Measurements from ENCODE around the gene MYLK. TPM values are rescaled to one million over a fixed set of nuclear protein-coding genes. Genes with fewer than 3 reads are reported as not detected.
A peak's percentile ranks its signal among the peaks of the same experiment; 100 is the strongest.

The MYLK gene
- total RNA-seq, 1 donor from 2014 or later, result 11.1 TPM

- no peak for TF ChIP-seq CTCF (IDR thresholded peaks at IDR 0.05; ENCODE audit: borderline replicate concordance)
- no peaks in the 10 kb centered on the region for H3K36me3 ChIP-seq
- intact Hi-C loops (cut with micrococcal nuclease), result no loop called here
- H3K9me3 ChIP-seq (replicated peaks), result no peaks in the 10 kb centered on the region
- H3K27ac ChIP-seq (replicated peaks), result peak overlapping the region; percentile 76
- H3K4me1 ChIP-seq, result peaks cover 78% of the 10 kb centered on the region
- peak overlapping the region; percentile 29 for H3K4me3 ChIP-seq
- DNase-seq, result peak; percentile 92
- H3K27me3 ChIP-seq (ENCODE audit: low read depth), result no peaks in the 10 kb centered on the region
These were observed 223.2 kb downstream of the MYLK start for GRCh38 chr3:123660900-123661299.

GRCh38 chr3:123660141-123660675 lies 223.9 kb downstream of the MYLK start:
- no peak for DNase-seq
- TF ChIP-seq CTCF (IDR thresholded peaks at IDR 0.05; ENCODE audit: borderline replicate concordance), result no peak
- Histone ChIP-seq H3K4me3 (peak overlapping the region; percentile 29), H3K9me3 (replicated peaks) (no peaks in the 10 kb centered on the region), H3K27ac (replicated peaks) (peak overlapping the region; percentile 76), H3K36me3 (no peaks in the 10 kb centered on the region), H3K27me3 (ENCODE audit: low read depth) (no peaks in the 10 kb centered on the region), H3K4me1 (peaks cover 76% of the 10 kb centered on the region)
- intact Hi-C loops (cut with micrococcal nuclease), result no loop called here

GRCh38 chr3:123658852-123659206 lies 225.3 kb downstream of the MYLK start:
- no peak for TF ChIP-seq CTCF (IDR thresholded peaks at IDR 0.05; ENCODE audit: borderline replicate concordance)
- Histone ChIP-seq H3K4me3 (no peak overlapping the region), H3K27me3 (ENCODE audit: low read depth) (no peaks in the 10 kb centered on the region), H3K27ac (replicated peaks) (peak overlapping the region; percentile 76), H3K4me1 (peaks cover 82% of the 10 kb centered on the region), H3K36me3 (no peaks in the 10 kb centered on the region), H3K9me3 (replicated peaks) (no peaks in the 10 kb centered on the region)
- intact Hi-C loops (cut with micrococcal nuclease), result no loop called here
- DNase-seq, result no peak

- Histone ChIP-seq H3K36me3 (no peaks in the 10 kb centered on the region), H3K27me3 (ENCODE audit: low read depth) (no peaks in the 10 kb centered on the region), H3K27ac (replicated peaks) (peak overlapping the region; percentile 76), H3K9me3 (replicated peaks) (no peaks in the 10 kb centered on the region), H3K4me1 (peaks cover 87% of the 10 kb centered on the region), H3K4me3 (no peak overlapping the region)
- no peak for TF ChIP-seq CTCF (IDR thresholded peaks at IDR 0.05; ENCODE audit: borderline replicate concordance)
- DNase-seq, result peak; percentile 48
- intact Hi-C loops (cut with micrococcal nuclease), result no loop called here
These were observed 225.8 kb downstream of the MYLK start for GRCh38 chr3:123658118-123658851.

GRCh38 chr3:123657568-123657967 lies 226.6 kb downstream of the MYLK start:
- peak overlapping the region; percentile 76 for H3K27ac ChIP-seq (replicated peaks)

More at GRCh38 chr3:123657568-123657967, 226.6 kb downstream of the MYLK start:
- intact Hi-C loops (cut with micrococcal nuclease), result no loop called here
- DNase-seq, result no peak
- Histone ChIP-seq H3K36me3 (no peaks in the 10 kb centered on the region), H3K4me3 (no peak overlapping the region), H3K4me1 (peaks cover 89% of the 10 kb centered on the region), H3K27me3 (ENCODE audit: low read depth) (no peaks in the 10 kb centered on the region), H3K9me3 (replicated peaks) (no peaks in the 10 kb centered on the region)
- TF ChIP-seq CTCF (IDR thresholded peaks at IDR 0.05; ENCODE audit: borderline replicate concordance), result no peak

All from left ventricle myocardium inferior (tissue), 1 donor.